SK-N-MC (cell line): Measurements from ENCODE around the gene PSMG2.

ENCODE experiments used
- EZH2 ChIP-seq: fragments of 200-600 bp; sonication (generic); IDR thresholded peaks from one replicate; pipeline ENCODE4 v1.6.1; 2017; ENCODE audit warnings: antibody characterized with exemption
- FOXP2 ChIP-seq: optimal IDR thresholded peaks from 2 replicates; pipeline ENCODE3; 2011; ENCODE audit warnings: mild to moderate bottlenecking, moderate library complexity; ENCODE audit not compliant: insufficient read depth; ENCODE audit errors: extremely low read length, control extremely low read depth
- POLR2AphosphoS5 ChIP-seq: IDR thresholded peaks from 2 replicates; pipeline ENCODE4 v1.6.1; 2012; ENCODE audit warnings: mild to moderate bottlenecking, low read depth, low read length, borderline replicate concordance

- TF ChIP-seq POLR2AphosphoS5 (no peak), EZH2 (no peak), FOXP2 (no peak)
Observed at GRCh38 chr18:12765126-12765525, 62.3 kb downstream of the PSMG2 start.
